GM18909 (cell line): ENCODE data around the gene TOB1.

ENCODE experiments used
- ATAC-seq: cut with Tn5 transposase; IDR thresholded peaks from one replicate; pipeline ENCODE4 v1.9.1; 2021; ENCODE audit warnings: mild to moderate bottlenecking; ENCODE audit not compliant: unreplicated experiment, poor library complexity

The TOB1 gene

DNA sequence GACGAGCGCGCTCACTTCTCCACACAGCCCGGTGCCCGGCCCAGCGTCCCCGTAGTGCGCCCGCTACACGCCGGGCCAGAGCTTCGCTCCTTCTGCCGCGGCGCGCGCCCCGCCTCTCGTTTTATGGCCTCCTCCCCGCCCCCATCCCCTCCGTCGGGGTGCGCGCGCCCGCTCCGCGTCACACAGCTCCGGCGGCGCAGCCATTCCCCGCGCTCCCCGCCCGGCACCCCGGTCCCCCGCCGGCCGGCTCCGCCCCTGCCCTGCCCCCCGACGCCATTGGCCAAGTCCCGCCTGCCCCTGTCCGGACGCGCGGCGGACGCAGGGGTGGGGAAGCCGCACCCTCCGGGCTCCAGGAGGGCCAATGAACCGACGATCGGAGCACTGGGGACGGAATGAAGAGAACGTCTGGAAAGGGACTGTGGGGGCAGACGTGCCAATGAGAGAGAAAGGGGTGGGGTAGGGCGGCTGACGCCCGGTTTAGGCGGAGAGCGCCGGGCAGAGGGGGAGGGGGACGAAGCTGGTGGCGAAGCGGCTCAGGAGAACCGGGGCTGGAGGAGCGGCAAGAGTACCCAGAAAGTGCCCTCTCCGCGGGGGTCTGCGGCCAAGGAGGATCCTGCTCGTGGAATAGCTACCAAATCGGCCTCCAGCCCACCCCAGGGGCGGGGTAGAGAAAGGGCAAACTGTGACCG, at the start of gene TOB1:
TOB1 (minus strand) TSS at position 94 of the 689 bp plus-strand sequence. CDS start 2,337 bp downstream, outside the sequence.
- peak; percentile 75 for ATAC-seq

DNA sequence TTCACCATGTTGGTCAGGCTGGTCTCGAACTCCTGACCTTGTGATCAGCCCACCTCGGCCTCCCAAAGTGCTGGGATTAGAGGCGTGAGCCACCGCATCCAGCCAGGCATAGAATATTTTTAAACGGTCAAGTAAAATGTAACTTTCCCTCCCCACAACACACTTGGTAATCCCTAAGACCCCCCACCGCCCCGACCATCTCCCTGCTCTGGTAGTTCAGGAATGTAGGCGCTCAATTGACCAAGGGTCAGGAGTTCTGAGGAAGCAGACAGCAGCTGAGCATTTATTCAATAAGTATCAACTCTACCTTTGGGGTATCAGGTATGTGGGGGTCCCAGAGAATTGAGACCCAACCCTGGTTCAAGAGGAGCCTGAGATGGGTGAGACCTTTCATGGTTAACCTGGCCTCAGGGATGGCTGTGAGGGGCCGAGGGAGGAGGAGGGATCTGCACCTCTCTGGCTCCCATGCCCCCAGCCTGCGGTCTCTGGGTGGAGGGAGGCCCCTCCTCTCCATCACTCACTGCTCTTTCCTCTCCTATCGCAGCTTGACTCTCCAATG, 48.4 kb upstream of the TOB1 start:
- ATAC-seq, result no peak

DNA sequence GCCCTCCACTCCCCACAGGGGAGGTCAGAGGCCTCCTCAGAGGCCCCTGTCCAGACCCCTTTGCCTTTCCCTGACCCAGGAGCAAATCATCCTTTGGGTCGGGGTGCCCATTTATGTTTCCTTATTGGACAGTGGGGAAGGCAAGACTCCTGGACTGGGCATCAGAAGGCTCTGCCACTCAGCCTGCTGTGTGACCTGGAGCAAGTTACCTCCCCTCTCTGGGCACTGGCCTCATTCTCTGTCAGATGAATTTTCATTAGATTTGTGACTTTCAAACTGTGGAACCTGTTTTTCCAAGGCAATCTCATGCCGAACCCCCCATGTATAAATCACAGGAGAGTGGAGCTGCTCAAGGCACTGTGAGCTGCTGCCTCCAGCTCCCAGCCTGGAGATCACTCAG, 47.0 kb upstream of the TOB1 start:
- ATAC-seq, result no peak

- ATAC-seq, result no peak
These were observed 45.7 kb upstream of the TOB1 start for GRCh38 chr17:50911890-50912289.

DNA sequence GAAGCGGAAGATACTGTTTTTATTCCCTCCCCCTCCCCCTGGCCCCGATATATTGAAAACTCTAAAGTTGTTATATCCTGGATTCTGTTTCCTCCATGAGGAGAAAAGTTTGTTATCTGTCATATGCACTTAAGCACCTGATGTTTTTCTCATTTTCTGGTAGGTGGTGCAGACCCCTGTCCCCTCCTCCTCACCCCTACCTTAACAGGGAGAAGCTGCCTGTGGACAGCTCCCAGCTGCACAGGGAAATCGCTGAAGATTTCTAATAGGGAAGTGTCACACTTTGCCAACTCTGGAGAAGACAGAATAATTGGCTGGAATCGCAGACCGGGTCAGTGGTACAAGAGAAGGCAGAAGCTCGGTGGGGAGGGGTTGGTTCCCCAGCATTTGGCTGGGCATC, 45.3 kb upstream of the TOB1 start:
- ATAC-seq, result no peak

DNA sequence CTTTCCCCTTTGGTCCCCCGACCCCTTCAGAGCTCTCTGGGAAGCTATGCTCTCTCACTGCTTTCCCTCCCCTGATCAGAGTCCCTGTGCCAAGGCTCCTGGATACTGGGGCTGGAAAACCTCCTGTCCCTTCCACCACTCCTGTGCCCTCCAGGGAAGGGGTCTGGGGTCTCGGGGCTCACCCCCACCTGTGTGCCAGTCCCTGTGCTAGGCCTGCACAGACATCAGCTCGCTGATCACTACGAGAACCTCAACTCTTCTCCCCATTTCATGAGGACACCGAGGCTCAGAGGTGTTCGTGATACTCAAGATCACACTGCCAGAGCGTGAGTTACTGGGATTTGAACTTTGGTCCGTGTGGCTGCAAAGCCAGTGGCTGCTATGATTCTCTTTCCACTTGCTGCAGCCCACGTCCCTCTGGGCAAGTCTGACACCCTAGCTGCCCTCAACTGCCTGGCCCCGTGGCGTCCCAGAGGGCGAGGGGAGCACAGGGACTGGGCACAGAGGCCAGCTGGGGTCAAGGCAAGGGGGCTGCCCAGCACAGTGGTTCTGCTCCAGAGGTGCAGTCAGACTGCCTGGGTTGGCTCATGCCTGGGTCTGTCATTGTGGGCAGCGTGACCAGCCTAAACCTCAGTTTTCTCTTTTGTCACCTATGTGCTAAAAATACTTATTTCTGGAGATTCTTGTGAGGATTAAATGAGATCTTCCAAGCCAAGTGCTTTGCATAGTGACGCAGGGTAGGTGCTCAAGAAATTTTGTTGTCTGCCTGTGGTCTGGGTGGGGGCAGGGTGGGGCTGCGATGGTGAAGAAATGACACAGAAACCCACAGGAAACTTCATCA, 43.8 kb upstream of the TOB1 start:
- no peak for ATAC-seq

DNA sequence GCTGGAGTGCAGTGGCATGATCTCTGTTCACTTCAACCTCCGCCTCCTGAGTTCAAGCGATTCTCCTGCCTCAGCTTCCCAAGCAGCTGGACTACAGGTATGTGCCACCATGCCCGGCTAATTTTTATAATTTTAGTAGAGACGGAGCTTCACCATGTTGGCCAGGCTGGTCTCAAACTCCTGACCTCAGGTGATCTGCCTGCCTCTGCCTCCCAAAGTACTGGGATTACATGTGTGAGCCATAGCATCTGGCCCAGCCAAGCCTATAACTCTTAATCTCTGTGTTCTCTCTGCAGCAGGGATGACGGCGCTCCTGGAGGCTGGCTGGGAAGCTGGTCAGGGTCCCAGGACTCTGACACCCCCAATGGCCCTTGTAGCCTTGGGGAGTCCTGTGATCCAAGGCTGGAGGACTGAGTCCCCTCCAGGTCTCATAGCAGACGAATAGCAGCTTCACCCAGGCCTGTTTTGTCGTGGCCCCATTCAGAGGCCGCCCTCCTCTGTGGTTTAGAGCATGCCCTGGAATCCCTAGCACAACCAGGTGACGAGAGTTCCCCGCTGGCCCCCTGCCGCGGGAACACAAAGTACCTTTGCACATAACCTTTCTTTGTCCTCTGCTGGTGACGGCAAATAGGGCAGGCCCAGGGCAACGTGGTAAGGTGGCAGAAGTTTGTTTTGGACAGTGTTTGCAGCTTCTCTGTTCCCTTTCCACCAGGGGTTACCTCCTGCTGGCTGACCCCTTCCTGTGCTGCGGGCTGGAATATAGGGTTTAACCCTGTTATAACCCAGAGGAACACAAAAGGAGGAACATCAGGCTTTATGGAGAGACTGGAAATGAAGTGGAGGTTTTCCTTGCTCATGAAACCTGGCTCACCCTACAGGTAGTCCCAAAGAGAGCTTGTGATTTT, 43.0 kb upstream of the TOB1 start:
- ATAC-seq, result no peak

DNA sequence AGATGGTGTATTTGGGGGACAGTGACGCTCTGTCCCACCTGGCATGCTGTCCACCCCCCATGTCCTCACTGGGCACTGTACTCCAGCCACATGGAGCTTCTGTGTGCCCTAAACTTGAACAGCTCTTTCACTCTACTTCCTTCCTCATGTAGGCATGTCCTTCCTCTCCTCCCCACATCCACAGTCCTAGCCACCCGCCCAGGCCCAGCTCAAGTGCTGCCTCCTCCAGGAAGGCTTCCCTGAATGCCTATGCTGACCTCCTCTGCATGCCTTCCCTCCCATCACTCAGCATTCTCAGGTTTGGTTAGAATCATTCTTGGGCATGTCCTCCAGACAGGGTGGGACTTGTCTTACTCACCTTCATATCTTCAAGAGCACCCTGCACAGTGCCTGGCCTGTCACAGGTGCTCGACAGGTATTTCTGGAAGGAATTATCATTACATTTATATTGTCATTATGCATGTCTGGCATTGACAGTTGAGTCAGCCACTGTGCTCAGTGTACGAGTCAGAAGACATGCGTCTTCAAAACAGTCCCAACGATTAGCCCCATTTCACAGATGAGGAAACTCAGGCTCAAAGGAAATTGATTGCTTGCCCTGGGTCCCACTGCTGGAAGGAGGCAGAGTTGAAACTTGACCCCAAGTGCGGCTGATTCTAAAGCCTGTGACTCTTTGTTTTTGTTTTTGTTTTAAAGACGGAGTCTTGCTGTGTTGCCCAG, 42.1 kb upstream of the TOB1 start:
- ATAC-seq, result no peak

- no peak for ATAC-seq
These were observed 40.3 kb upstream of the TOB1 start for GRCh38 chr17:50906443-50906842.

DNA sequence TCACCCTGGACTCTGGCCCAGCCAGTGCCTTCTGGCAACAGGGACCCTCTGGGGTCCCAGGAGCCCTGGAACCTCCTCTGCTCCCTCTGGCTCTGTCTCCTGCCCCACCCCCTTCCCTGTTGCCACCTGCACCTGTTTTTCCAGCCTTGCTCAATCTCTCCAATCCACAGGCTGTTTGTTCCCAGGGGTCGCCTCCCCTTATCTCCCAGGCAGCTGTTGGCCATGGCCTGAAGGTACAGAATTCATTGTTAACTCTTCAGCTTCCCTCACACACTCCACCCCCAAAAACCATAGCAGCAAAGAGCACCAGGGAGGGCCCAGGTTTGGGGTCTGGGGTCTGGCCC, 39.3 kb upstream of the TOB1 start:
- ATAC-seq, result no peak

DNA sequence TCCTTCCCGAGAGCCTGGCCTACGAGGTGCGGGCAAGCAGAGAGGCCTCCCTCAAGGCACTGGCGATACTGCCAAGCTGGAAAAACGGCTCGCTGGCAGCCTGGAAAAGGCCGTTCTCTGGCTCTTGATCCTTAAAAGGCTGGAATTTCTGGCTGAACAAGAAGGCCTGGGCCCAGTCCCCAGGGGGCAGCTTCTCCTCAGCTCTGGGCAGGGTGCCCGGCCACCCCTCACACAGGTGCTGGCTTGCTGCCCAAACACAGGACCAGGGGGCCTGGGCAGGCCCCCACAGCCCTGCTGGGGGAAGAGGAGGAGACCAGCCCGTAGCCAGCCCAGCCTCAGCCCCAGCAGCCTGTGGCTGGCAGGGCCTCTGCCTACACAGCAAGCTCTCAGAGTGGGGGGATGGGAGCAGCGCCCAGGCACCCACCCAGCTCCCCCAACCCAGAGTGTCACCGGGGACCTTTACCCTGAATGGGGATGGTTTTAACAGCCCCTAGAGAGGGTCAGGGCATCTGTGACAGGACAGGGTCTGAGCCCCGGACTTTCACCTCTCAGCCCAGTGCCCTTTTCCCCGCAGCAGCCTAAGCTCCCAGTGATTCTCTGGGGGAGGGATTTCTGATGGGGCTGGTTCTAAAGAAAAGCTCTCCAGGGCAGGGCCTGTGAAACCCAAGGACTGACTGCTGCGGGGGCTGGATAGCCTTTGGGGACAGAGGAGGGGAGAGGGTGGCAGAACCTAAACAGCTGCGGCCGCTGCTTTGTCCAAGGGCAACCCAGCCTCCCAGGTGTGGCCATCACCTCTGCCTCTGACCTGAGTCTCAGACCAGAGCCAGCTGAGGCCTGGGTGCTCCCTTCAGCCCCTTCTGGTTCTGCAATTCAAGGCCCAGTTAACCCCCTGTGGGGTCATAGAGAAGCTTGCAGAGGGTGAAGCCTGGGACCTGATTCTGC, 38.6 kb upstream of the TOB1 start:
- ATAC-seq, result no peak

GRCh38 chr17:50903604-50904517, 37.7 kb upstream of the TOB1 start:
- ATAC-seq, result no peak

- no peak for ATAC-seq
These were observed 36.5 kb upstream of the TOB1 start for GRCh38 chr17:50902372-50903353.

- no peak for ATAC-seq
These were observed 34.3 kb upstream of the TOB1 start for GRCh38 chr17:50900383-50900892.

DNA sequence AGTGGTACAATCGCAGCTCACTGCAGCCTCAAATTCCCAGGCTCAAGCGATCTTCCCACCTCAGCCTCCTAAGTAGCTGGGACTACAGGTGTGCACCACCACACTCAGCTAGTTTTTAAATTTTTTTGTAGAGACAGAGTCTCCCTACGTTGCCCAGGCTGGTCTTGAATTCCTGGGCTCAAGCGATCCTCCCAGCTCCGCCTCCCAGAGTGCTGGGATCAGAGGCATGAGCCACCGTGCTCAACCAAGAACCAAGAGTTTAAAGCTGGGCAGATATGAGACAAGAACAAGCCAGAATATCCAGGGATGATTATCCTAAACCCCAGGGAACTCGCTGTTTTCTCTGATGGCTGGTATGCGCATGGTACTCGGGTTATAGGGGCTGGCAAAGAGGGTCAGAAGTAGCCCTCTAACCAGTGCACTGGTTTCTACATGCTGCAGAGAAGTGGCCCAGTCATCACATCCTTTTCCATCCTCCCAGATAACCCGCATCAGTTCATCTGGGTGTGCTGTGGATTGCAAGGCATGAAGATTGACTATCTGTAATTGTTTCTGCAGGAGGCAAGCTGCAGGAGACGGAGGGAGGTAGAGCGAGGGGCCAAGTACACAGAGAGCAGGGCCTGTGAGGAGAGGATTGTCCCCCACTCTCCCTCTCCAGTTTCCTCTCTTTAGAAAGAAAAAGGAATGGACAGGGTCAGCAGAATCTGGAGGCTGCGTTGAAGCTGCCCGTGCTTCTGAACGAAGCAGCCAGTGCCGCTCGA, 33.6 kb upstream of the TOB1 start:
- no peak for ATAC-seq

DNA sequence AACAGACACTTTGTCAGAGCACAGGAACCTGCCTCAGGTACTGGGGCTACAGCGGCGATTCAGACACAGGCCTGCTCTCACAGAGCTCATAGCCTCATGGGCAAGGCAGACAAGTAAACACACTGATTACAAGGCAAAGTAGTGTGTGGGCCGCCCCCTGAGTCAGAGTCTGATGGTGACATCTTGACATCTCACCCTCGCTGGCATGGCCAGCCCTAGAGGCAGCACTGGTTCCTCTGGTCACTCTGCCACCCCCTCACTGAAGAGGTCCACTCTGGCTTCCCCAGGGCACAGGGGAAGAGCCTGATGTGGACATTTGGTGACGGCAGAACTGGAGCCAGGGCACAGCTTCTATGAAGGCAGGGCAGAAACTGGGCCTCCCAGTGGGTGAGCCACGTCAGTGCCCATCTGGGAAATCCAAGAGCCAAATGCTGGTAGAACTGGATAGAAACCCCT, 32.9 kb upstream of the TOB1 start:
- no peak for ATAC-seq
